GM12878 (cell line): ENCODE measurements around the gene ZBTB21. TPM values are rescaled to one million over a fixed set of nuclear protein-coding genes. Genes with fewer than 3 reads are reported as not detected.
"Not testable (repeated sequence)": the region's sequence is repeated elsewhere in the genome, so short reads cannot be mapped to it uniquely, and the experiment has no call there.

ENCODE experiments used
- ATAC-seq: fragments of 200-7000 bp; cut with Tn5 transposase; 3 replicates; pipeline ENCODE4 v1.9.1; 2020; ENCODE audit warnings: mild to moderate bottlenecking, moderate library complexity
- BruUV-seq: library from RNA; stranded (reverse); fragments of 400-500 nt; replicated peaks from 2 replicates; lab custom pipeline; 2021; lab: Mats Ljungman, UMichigan
- CTCF ChIA-PET: fragments of 300-600 bp; sonication (Branson Sonifier 250); formaldehyde crosslinking; extraction: SDS; loops from one replicate; lab custom pipeline; 2021; ENCODE audit warnings: inconsistent platforms; lab: Yijun Ruan, JAX
- POLR2A ChIA-PET: fragments of 350-600 bp; formaldehyde crosslinking; extraction: SDS; loops from one replicate; lab custom pipeline; 2021; ENCODE audit warnings: inconsistent platforms; lab: Charles Lee
- RAD21 ChIA-PET: fragments of 300-600 bp; sonication (Branson Sonifier 250); formaldehyde crosslinking; loops from one replicate; lab custom pipeline; 2023; ENCODE audit warnings: antibody characterized with exemption; ENCODE audit not compliant: unreplicated experiment; lab: Charles Lee
- SMC1A ChIA-PET: fragments of 300-600 bp; sonication (Branson Sonifier 250); formaldehyde crosslinking; loops from one replicate; lab custom pipeline; 2023; ENCODE audit not compliant: unreplicated experiment, uncharacterized antibody; lab: Charles Lee
- DNase-seq: peaks from one replicate; pipeline ENCODE4 v3.0.0-alpha.2; 2011; ENCODE audit warnings: low read depth, low spot score
- FAIRE-seq: peaks from 3 replicates; lab custom pipeline; 2011; peaks lifted over from hg19 to GRCh38; lab: Jason Lieb, UNC
- H2AFZ ChIP-seq: 2 replicates; pipeline ENCODE4 v1.6.0; 2011; ENCODE audit warnings: low read depth, low read length, control low read depth; ENCODE audit not compliant: control insufficient read depth
- H3K27ac ChIP-seq: 2 replicates; pipeline ENCODE4 v1.5.1; 2011; ENCODE audit warnings: control low read depth; ENCODE audit not compliant: control insufficient read depth, insufficient read depth
- H3K27me3 ChIP-seq, 2 experiments: replicated peaks in 1 of 2; 2 replicates each; pipeline versions ENCODE4 v1.6.0 to v1.6.1; 2011; ENCODE audit warnings: low read length in 1 of 2; ENCODE audit not compliant: control insufficient read depth in 2 of 2, insufficient read depth in 2 of 2
- H3K36me3 ChIP-seq, 2 experiments: 2 replicates each; pipeline ENCODE4 v1.5.1; 2011; ENCODE audit warnings: low read length in 1 of 2; ENCODE audit not compliant: control insufficient read depth in 2 of 2, insufficient read depth in 2 of 2
- H3K4me1 ChIP-seq: 2 replicates; pipeline ENCODE4 v1.6.1; 2011; ENCODE audit warnings: mild to moderate bottlenecking, low read length, moderate library complexity, mixed read lengths; ENCODE audit not compliant: control insufficient read depth, insufficient read depth
- H3K4me2 ChIP-seq: 2 replicates; pipeline ENCODE4 v1.6.0; 2011; ENCODE audit warnings: control low read depth; ENCODE audit not compliant: control insufficient read depth, insufficient read depth
- H3K4me3 ChIP-seq: fragments of 200-600 bp; sonication (generic); 2 replicates; pipeline ENCODE4 v1.5.1; 2016
- H3K79me2 ChIP-seq: 2 replicates; pipeline ENCODE4 v1.6.0; 2011; ENCODE audit warnings: low read length; ENCODE audit not compliant: control insufficient read depth, insufficient read depth
- H3K9ac ChIP-seq: 2 replicates; pipeline ENCODE4 v1.8.0; 2011; ENCODE audit warnings: low read length, control low read depth, mixed read lengths; ENCODE audit not compliant: control insufficient read depth, insufficient read depth
- H3K9me3 ChIP-seq: replicated peaks from 3 replicates; pipeline ENCODE4 v1.5.1; 2011; ENCODE audit warnings: mild to moderate bottlenecking, low read length; ENCODE audit not compliant: control insufficient read depth, insufficient read depth
- H4K20me1 ChIP-seq: 2 replicates; pipeline ENCODE4 v1.6.0; 2011; ENCODE audit not compliant: control insufficient read depth, insufficient read depth
- BCL3 ChIP-seq: IDR thresholded peaks from 2 replicates; pipeline ENCODE4 v1.6.1; 2011; ENCODE audit warnings: borderline replicate concordance, low read depth, mild to moderate bottlenecking, moderate library complexity, low read length; ENCODE audit not compliant: insufficient read depth, poor library complexity, severe bottlenecking
- BCLAF1 ChIP-seq: fragments of 450-650 bp; IDR thresholded peaks from 2 replicates; pipeline ENCODE4 v1.6.1; 2017; ENCODE audit warnings: antibody characterized with exemption, mild to moderate bottlenecking, moderate library complexity
- CHD4 ChIP-seq: fragments of 200-600 bp; sonication (generic); IDR thresholded peaks from 2 replicates; pipeline ENCODE4 v1.6.1; 2016; ENCODE audit warnings: mild to moderate bottlenecking
- ESRRA ChIP-seq: IDR thresholded peaks from 2 replicates; pipeline ENCODE4 v1.6.1; 2012; ENCODE audit warnings: mild to moderate bottlenecking, low read length, improper control_type of control experiment
- FOS ChIP-seq: IDR thresholded peaks from 3 replicates; pipeline ENCODE4 v1.6.1; 2011; ENCODE audit warnings: borderline replicate concordance; ENCODE audit not compliant: insufficient read length; ENCODE audit errors: extremely low read depth
- SKIL ChIP-seq: fragments of 450-650 bp; IDR thresholded peaks from 2 replicates; pipeline ENCODE4 v1.6.1; 2017; ENCODE audit warnings: mild to moderate bottlenecking, low read depth, inconsistent platforms; ENCODE audit not compliant: poor library complexity, severe bottlenecking
- SMAD1 ChIP-seq: fragments of 450-650 bp; IDR thresholded peaks from 2 replicates; pipeline ENCODE4 v1.6.1; 2018; ENCODE audit warnings: mild to moderate bottlenecking, low read depth; ENCODE audit not compliant: partially characterized antibody
- WGBS: methylation state at CpG from one replicate; pipeline ENCODE4 v1.1.6; 2016; ENCODE audit warnings: low lambda C conversion rate; ENCODE audit not compliant: insufficient replicate concordance, insufficient coverage; ENCODE audit errors: missing lambda C conversion rate; 5-methylcytosine and 5-hydroxymethylcytosine counted together
- in situ Hi-C: fragments of 300-500 bp; cut with MboI; formaldehyde crosslinking; loops from 9 replicates; pipeline ENCODE4 v1.14.3; 2018; ENCODE audit warnings: mixed read lengths
- intact Hi-C: fragments of 100-400 bp; cut with micrococcal nuclease; formaldehyde crosslinking; loops from one replicate; pipeline ENCODE4 v1.14.2; 2022; ENCODE audit not compliant: unreplicated experiment
- polyA plus RNA-seq, 11 experiments: library from polyadenylated mRNA; depleted of rRNA in 4 of 11; unstranded in 6 of 11; stranded (reverse) in 5 of 11; fragments of >200 nt; fragmentation: Nextera tagmentation in 4 of 11; fragmentation: Illumina TruSeq in 1 of 11; extraction: Ambion mirVana in 4 of 11; extraction: Trizol in 1 of 11; gene quantifications; 1 replicate in 1 of 11; 2 replicates in 10 of 11; pipeline versions ENCODE4 v1.2.1 to v1.2.3, GENCODE V29; 2011 to 2016; ENCODE audit warnings: inconsistent platforms in 2 of 11, missing spikeins in 2 of 11, low read depth in 1 of 11
- total RNA-seq, 4 experiments: library from RNA; depleted of rRNA in 3 of 4; stranded (reverse); fragments of >200 nt in 3 of 4; fragmentation: Illumina TruSeq in 1 of 4; extraction: Trizol in 1 of 4; gene quantifications; 2 replicates each; pipeline versions ENCODE4 v1.2.1 to v1.2.3, GENCODE V29; 2013 to 2021

Gene ZBTB21
- total and polyA plus RNA-seq, 10 of the 15 experiments (the other 5 are each of a cell fraction or from before 2014, with no cell fraction given), result 1.8 to 21.6 (median 10.6) TPM

GRCh38 chr21:41961282-41961701 is 48.9 kb downstream of the ZBTB21 start (continued):
- no peak for TF ChIP-seq BCL3

GRCh38 chr21:41960386-41960785 is 49.8 kb downstream of the ZBTB21 start:
- in situ Hi-C loops, result no loop called here
- ChIA-PET SMC1A (interaction anchor here (1.0 kb wide), 1 partner anchor 192 kb away, joined by 3 read pairs; no protein-coding TSS in a partner anchor), CTCF (no interaction called here), RAD21 (interaction anchor here (0.7 kb wide), 1 partner anchor 32 kb away, joined by 3 read pairs; no protein-coding TSS in a partner anchor), POLR2A (no interaction called here)
- FAIRE-seq, result no peak
- no peaks in the 10 kb centered on the region for H3K79me2 ChIP-seq
- H4K20me1 ChIP-seq, result no peaks in the 10 kb centered on the region
- no peak overlapping the region for H3K4me3 ChIP-seq
- peaks cover 16% of the 10 kb centered on the region for H3K4me1 ChIP-seq
- no peaks in the 10 kb centered on the region for H3K9me3 ChIP-seq
- no peak for DNase-seq
- H3K4me2 ChIP-seq, result no peak overlapping the region
- no peak overlapping the region for H3K27ac ChIP-seq
- TF ChIP-seq SKIL (no peak), ESRRA (no peak), FOS (no peak), SMAD1 (no peak), CHD4 (no peak), BCLAF1 (no peak)
- no peak for ATAC-seq
- intact Hi-C loops, result no loop called here
- no peak overlapping the region for H3K9ac ChIP-seq
- no peak overlapping the region for H2AFZ ChIP-seq
- no TSS peak for BruUV-seq
- 74% methylated on average over 8 of the region's 8 CpGs for WGBS
- no peaks in the 10 kb centered on the region for H3K36me3 ChIP-seq
- H3K27me3 ChIP-seq, result peaks cover 2% of the 10 kb centered on the region in 2 experiments; a peak in 3 of 4 replicates

- SMC1A ChIA-PET, result interaction anchor here (1.0 kb wide), 1 partner anchor 191 kb away, joined by 3 read pairs; no protein-coding TSS in a partner anchor
- POLR2A ChIA-PET, intact Hi-C loops, H2AFZ ChIP-seq, DNase-seq, H4K20me1 ChIP-seq, in situ Hi-C loops, BruUV-seq, ATAC-seq, CTCF ChIA-PET, H3K4me2 ChIP-seq, H3K36me3 ChIP-seq, H3K9ac ChIP-seq, H3K4me3 ChIP-seq, H3K9me3 ChIP-seq, FAIRE-seq, H3K27ac ChIP-seq, RAD21 ChIA-PET, H3K27me3 ChIP-seq, H3K79me2 ChIP-seq: not testable (repeated sequence)
- peaks cover 23% of the 10 kb centered on the region for H3K4me1 ChIP-seq
- 81% methylated on average over 10 of the region's 11 CpGs for WGBS
These were observed 50.5 kb downstream of the ZBTB21 start for GRCh38 chr21:41959697-41960096.
